ENCODE measurements around the gene SIX2.

- TF ChIP-seq PKNOX1 (IDR thresholded peaks at IDR 0.05) (no peak), LEF1 (IDR thresholded peaks at IDR 0.05; ENCODE audit: borderline replicate concordance) (no peak), L3MBTL2 (conservative IDR thresholded peaks at IDR 0.05) (no peak), TARDBP (IDR thresholded peaks at IDR 0.05) (no peak), SP1 (IDR thresholded peaks at IDR 0.05) (no peak), SUZ12 (IDR thresholded peaks at IDR 0.05) (no peak), ARNT (IDR thresholded peaks at IDR 0.05) (no peak), NFRKB (IDR thresholded peaks at IDR 0.05) (no peak), FOXK2 (IDR thresholded peaks at IDR 0.05) (no peak)
These were observed 5.4 kb downstream of the SIX2 start for GRCh38 chr2:45003579-45004551.

Measured in HEK293T (cell line).